ENCODE measurements around the gene CTBP2. TPM values are rescaled to one million over a fixed set of nuclear protein-coding genes. Genes with fewer than 3 reads are reported as not detected.
A peak's percentile ranks its signal among the peaks of the same experiment; 100 is the strongest.

The CTBP2 gene
- total RNA-seq, 3 donors from 2014 or later: 53.1 to 91.2 (median 65.9) TPM

DNA sequence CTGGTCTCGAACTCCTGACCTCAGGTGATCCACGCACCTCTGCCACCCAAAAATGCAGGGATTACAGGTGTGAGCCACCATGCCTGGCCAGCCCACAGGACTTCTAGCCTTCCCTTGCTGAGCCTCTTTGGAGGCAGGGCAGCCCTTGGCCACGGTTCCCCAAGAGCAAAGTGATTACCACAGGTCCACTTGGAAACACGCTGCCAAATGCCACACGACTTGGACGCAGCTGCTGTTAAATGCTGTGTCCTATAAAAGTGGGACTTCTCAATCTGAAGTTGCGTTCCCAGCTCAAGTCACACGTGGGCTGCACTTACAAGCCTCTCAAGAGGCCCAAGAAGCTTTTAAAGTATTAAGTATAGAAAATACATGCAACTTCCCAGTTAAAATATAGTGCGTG is 30.1 kb downstream of the CTBP2 start:
- intact Hi-C loops (cut with DNase I; ENCODE audit: low total_unique reads): loop anchor here (1.0 kb wide), 1 partner anchor 17 kb away; no protein-coding TSS in a partner anchor
- no peaks in the 10 kb centered on the region for H3K27me3 ChIP-seq
- H3K9me3 ChIP-seq: no peaks in the 10 kb centered on the region
- H3K4me1 ChIP-seq: peaks cover 0 to 3% of the 10 kb centered on the region in 2 donors
- DNase-seq (ENCODE audit: low spot score in 2 of 2): no peak
- peak overlapping the region; percentile 3 to 57 for H3K27ac ChIP-seq
- TF ChIP-seq POLR2AphosphoS5 (IDR thresholded peaks at IDR 0.05) (no peak), POLR2A (IDR thresholded peaks at IDR 0.05) (no peak)
- TF ChIP-seq, protein P1, sequence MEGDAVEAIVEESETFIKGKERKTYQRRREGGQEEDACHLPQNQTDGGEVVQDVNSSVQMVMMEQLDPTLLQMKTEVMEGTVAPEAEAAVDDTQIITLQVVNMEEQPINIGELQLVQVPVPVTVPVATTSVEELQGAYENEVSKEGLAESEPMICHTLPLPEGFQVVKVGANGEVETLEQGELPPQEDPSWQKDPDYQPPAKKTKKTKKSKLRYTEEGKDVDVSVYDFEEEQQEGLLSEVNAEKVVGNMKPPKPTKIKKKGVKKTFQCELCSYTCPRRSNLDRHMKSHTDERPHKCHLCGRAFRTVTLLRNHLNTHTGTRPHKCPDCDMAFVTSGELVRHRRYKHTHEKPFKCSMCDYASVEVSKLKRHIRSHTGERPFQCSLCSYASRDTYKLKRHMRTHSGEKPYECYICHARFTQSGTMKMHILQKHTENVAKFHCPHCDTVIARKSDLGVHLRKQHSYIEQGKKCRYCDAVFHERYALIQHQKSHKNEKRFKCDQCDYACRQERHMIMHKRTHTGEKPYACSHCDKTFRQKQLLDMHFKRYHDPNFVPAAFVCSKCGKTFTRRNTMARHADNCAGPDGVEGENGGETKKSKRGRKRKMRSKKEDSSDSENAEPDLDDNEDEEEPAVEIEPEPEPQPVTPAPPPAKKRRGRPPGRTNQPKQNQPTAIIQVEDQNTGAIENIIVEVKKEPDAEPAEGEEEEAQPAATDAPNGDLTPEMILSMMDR (IDR thresholded peaks at IDR 0.05): no peak
- H3K4me3 ChIP-seq: no peak overlapping the region
- H3K36me3 ChIP-seq: no peaks in the 10 kb centered on the region

DNA sequence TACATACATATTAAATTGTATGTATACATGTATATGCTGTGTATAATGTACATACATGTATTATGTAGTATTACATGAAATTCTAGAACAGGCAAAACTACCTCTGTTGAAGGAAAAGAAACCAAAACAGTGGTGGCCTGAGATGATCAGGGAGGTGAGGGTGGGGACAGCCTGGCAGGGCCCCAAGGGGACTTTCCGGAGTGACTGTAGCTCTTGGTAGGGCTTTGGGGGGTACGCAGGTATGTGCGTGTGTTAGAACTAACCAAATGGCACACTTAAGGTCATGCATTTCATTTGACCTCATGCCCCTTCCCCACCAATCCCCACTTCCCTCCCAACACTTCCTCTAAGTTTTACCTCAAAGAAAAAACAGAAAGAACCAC is 31.3 kb downstream of the CTBP2 start:
- TF ChIP-seq, protein P1 (IDR thresholded peaks at IDR 0.05): no peak
- TF ChIP-seq POLR2AphosphoS5 (IDR thresholded peaks at IDR 0.05) (no peak), POLR2A (IDR thresholded peaks at IDR 0.05) (no peak)
- peak overlapping the region; percentile 40 to 56 for H3K27ac ChIP-seq
- H3K9me3 ChIP-seq: no peaks in the 10 kb centered on the region
- peaks cover 0 to 3% of the 10 kb centered on the region in 2 donors for H3K4me1 ChIP-seq
- intact Hi-C loops (cut with DNase I; ENCODE audit: low total_unique reads): no loop called here
- no peak overlapping the region for H3K4me3 ChIP-seq
- DNase-seq (ENCODE audit: low spot score in 2 of 2): no peak
- H3K36me3 ChIP-seq: no peaks in the 10 kb centered on the region
- no peaks in the 10 kb centered on the region for H3K27me3 ChIP-seq

DNA sequence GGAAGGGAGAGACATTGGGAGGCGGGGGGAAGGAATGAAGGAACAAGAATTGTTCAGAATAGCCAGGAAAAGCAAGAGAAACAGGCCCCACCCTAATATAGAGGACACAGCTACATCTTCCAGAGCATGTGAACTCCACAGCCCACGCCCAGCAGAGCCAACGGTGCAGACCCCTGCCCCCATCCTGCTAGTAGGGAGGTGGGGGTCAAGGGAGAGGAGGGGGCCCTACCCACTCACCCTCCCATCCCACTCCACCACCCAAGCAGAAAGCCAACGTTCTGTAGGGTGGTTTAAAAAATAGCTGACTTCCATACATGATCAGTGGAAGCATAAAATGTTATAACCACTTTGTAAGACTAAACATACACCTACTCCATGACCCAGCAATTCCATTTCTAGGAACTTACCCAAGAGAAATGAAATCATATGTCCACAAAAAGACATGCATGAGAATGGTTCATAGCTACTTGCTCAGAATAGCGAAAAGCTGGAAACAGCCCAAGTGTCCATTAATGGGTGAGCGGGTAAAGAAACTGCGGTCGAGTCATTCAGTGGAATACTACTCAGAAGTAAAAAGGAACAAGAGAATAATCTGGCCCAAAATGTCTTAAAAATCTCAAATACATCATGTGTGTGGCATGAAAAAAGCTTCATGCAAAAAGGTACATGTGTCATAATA is 31.8 kb downstream of the CTBP2 start:
- Histone ChIP-seq H3K36me3 (no peaks in the 10 kb centered on the region), H3K4me3 (no peak overlapping the region), H3K9me3 (no peaks in the 10 kb centered on the region), H3K27me3 (no peaks in the 10 kb centered on the region), H3K27ac (peak overlapping the region in 1 of 2 donors; percentile 56), H3K4me1 (peaks cover 0 to 3% of the 10 kb centered on the region in 2 donors)
- intact Hi-C loops (cut with DNase I; ENCODE audit: low total_unique reads): no loop called here
- no peak for DNase-seq (ENCODE audit: low spot score in 2 of 2)
- TF ChIP-seq POLR2AphosphoS5 (IDR thresholded peaks at IDR 0.05) (no peak), POLR2A (IDR thresholded peaks at IDR 0.05) (no peak)
- TF ChIP-seq, protein P1 (IDR thresholded peaks at IDR 0.05): no peak

DNA sequence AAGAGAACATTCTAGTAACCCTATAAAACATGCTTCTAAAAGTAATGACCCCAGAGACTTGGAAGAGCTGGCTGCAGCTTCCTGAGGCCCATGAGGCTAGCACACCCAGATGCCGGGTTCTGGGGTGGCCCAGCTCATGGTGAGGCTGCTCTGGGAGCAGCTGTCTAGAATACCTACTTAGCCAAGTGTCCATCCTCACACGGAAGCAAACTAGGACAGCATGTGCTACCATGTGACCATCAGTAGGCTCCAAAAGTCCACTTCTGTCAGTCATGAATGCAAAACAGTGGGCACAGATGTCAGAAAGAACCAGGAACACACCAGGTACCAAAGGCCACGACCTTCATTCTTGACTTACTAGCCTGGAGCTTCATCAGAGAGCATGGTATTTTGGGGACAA is 32.4 kb downstream of the CTBP2 start:
- no peaks in the 10 kb centered on the region for H3K36me3 ChIP-seq
- no peak for TF ChIP-seq POLR2AphosphoS5 (IDR thresholded peaks at IDR 0.05)
- TF ChIP-seq POLR2A (IDR thresholded peaks at IDR 0.05): no peak
- TF ChIP-seq, protein P1 (IDR thresholded peaks at IDR 0.05): no peak
- no peaks in the 10 kb centered on the region for H3K9me3 ChIP-seq
- no peak for DNase-seq (ENCODE audit: low spot score in 2 of 2)
- no peak overlapping the region for H3K27ac ChIP-seq
- no peak overlapping the region for H3K4me3 ChIP-seq
- intact Hi-C loops (cut with DNase I; ENCODE audit: low total_unique reads): no loop called here
- H3K4me1 ChIP-seq: peaks cover 0 to 3% of the 10 kb centered on the region in 2 donors
- no peaks in the 10 kb centered on the region for H3K27me3 ChIP-seq

DNA sequence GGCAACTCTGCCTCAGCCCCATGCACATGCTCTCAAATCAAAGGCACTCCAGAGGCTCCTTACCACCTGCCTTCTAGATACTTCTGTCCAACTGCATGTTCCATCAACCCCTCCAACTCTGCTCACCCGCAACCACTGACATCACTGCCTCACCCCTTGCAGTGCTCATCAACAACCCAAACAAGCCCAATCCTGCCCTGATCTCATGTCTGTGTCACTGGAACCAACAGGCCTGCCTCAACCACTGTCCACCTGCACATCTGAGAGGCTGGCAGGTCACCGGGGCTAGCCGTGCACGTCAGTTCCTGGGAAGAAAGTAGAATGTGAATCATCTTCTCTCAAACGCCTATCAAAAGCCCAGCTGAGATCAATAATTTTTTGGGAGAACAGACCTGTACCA is 33.3 kb downstream of the CTBP2 start:
- Histone ChIP-seq H3K27ac (no peak overlapping the region), H3K4me1 (peaks cover 0 to 3% of the 10 kb centered on the region in 2 donors), H3K36me3 (no peaks in the 10 kb centered on the region), H3K9me3 (no peaks in the 10 kb centered on the region), H3K4me3 (no peak overlapping the region), H3K27me3 (no peaks in the 10 kb centered on the region)
- TF ChIP-seq POLR2A (IDR thresholded peaks at IDR 0.05) (no peak), POLR2AphosphoS5 (IDR thresholded peaks at IDR 0.05) (no peak)
- TF ChIP-seq, protein P1 (IDR thresholded peaks at IDR 0.05): no peak
- intact Hi-C loops (cut with DNase I; ENCODE audit: low total_unique reads): no loop called here
- DNase-seq (ENCODE audit: low spot score in 2 of 2): no peak

All from breast epithelium (tissue), 4 donors.